OCI-LY3 (cell line): ENCODE measurements around the gene CNIH3.

Experiments used
- EZH2phosphoT487 ChIP-seq: fragments of 200-600 bp; shearing (Covaris generic); IDR thresholded peaks from 2 replicates; pipeline ENCODE4 v1.6.1; 2018; ENCODE audit warnings: antibody characterized with exemption, mixed run types, low read depth
- TF ChIP-seq, protein P1 (sequence below): fragments of 200-600, 300-600 bp; sonication (generic); IDR thresholded peaks from 2 replicates; pipeline ENCODE4 v1.5.1; 2014; ENCODE audit warnings: antibody characterized with exemption, low read length, low read depth

DNA sequence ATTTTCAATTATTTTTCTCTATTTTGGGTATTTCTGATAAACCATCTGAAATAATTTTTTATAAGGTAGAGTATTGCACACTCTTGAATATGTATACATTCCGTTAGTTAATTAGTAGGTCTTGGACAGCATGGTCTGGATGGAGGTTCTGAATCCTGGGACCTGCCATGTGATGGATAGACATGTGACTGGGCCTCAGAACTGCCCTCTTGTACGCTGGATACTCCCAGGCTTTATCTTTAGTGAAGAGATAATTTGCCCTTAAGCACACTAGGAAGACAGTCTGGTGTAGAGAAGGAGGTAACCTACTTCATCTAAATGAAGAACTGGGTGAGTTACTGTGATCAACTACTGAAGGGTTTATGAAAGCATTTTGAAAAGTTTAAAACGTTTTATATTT lies 48.9 kb downstream of the CNIH3 start:
- TF ChIP-seq EZH2phosphoT487 = no peak
- TF ChIP-seq, protein P1, sequence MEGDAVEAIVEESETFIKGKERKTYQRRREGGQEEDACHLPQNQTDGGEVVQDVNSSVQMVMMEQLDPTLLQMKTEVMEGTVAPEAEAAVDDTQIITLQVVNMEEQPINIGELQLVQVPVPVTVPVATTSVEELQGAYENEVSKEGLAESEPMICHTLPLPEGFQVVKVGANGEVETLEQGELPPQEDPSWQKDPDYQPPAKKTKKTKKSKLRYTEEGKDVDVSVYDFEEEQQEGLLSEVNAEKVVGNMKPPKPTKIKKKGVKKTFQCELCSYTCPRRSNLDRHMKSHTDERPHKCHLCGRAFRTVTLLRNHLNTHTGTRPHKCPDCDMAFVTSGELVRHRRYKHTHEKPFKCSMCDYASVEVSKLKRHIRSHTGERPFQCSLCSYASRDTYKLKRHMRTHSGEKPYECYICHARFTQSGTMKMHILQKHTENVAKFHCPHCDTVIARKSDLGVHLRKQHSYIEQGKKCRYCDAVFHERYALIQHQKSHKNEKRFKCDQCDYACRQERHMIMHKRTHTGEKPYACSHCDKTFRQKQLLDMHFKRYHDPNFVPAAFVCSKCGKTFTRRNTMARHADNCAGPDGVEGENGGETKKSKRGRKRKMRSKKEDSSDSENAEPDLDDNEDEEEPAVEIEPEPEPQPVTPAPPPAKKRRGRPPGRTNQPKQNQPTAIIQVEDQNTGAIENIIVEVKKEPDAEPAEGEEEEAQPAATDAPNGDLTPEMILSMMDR = no peak
